Smooth muscle cell (in vitro differentiated cells): ENCODE data around the gene MID1. TPM values are rescaled to one million over a fixed set of nuclear protein-coding genes. Genes with fewer than 3 reads are reported as not detected.

Experiments used
- polyA plus RNA-seq: library from polyadenylated mRNA; unstranded; fragments of >200 nt; fragmentation: Nextera tagmentation; extraction: Ambion mirVana; gene quantifications from 2 replicates; pipeline ENCODE4 v1.2.1, GENCODE V29; 2016
- small RNA-seq: library from RNA; depleted of rRNA; stranded (forward); fragments of <200 nt; gene quantifications from one replicate; pipeline ENCODE3, GENCODE V24; 2014
- total RNA-seq: library from RNA; depleted of rRNA; stranded (reverse); fragments of >200 nt; gene quantifications from 2 replicates; pipeline ENCODE4 v1.2.3, GENCODE V29; 2014

MID1 gene
- total and polyA plus RNA-seq, 2 experiments from 2014 or later = 22.6 to 45.2 TPM

Small RNA genes lying within 50 kb of the gene (small RNA-seq; reads per million reads assigned to genes)
- gene RNU6-800P = not detected
